HG02588 (cell line): ENCODE results near the gene DCN.

Experiments used
- ATAC-seq: cut with Tn5 transposase; IDR thresholded peaks from one replicate; pipeline ENCODE4 v1.9.1; 2021; ENCODE audit warnings: mild to moderate bottlenecking, moderate library complexity; ENCODE audit not compliant: unreplicated experiment

The DCN gene

DNA sequence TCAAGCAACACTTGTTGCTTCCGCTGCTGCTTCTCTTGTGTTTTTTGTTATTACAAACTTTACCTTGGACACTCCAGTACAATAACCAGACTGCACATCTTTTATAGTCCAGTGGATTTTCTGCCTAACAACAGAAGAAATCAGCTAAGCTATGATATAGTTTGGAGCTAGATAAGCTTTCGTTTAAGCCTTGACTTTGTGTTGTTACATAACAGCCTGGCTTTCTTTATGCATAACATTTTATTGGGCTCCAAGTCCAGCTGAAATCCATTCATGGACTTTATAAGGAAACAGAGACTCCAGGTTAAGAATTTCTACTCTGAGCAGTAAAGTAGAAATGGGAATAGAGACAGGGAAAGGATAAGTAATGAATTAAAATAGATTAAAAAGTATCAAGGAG lies 3.5 kb upstream of the DCN start:
- no peak for ATAC-seq

DNA sequence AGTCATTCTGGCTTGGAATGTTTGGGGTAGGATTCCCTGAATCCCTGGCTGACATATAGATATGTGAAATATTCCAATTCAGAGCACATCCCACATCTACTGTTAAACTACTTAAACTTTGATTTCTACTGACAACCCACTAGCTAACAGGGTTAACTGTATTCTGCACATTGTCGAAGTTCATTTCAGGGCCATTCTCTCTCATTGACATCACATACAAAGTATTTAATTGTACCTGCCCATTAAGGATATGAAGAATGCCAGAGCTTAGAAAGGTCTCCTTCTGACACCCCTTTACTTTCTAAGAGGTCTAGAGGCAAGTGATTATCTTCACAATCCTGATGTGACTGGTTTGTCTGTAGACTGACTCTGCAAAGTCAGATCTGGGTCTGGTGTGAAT lies 2.8 kb upstream of the DCN start:
- ATAC-seq, result no peak

DNA sequence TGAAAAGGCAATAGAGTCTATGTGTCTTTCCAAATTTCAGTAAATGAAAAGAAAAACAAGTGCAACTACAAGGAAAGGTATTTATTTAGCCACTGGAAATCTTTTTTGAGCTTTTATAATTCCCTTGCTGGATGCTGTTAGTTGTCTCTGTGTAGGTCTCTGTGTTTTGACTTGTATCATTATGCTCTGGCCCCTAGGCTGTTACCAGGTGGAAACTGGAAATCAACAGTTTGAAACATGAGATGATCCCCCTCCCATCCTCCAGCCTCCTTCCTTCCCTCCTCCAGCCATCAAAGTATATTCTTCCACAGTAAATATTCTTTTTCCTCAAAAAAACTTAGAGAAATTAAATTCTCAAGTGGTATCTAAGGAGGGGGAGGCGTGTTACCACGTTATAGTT lies 934 bp upstream of the DCN start:
- no peak for ATAC-seq

DNA sequence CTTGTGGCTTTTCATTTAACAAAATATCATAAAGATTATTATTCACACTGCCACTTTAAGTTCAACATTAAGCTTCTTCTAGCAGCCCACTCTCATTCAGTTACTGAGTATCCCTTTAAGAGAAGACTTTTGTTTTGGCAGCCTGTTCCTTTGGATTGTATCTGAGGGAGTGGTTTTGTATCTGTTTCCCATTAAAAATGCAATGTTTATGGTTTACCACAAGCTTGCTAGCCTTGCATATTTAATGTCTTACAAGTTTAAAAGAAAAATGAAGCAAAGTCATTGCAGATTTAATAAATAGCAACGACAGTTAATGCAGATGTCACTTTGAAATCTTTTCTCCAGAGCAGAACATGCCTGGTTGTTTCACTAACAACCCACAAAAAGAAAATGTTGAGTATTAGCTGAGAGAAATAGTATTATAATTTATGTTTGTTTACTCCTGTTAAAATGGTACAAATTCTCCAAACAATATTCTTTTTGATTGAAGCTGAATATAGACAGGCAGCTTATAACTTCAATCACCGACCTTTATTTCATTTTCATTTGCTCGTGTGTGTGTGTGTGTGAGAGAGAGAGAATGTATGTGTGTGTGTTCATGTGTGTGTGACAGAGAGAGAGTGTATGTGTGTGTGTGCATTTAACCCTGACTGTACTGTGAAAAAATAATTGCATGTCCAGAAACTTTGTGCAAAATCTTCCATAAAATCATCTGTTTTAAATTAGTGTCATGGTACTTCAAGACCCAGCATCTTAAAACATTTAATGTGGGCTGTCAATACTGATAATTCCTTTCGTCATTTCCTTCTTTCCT lies 1.8 kb downstream of the DCN start:
- ATAC-seq, result no peak

DNA sequence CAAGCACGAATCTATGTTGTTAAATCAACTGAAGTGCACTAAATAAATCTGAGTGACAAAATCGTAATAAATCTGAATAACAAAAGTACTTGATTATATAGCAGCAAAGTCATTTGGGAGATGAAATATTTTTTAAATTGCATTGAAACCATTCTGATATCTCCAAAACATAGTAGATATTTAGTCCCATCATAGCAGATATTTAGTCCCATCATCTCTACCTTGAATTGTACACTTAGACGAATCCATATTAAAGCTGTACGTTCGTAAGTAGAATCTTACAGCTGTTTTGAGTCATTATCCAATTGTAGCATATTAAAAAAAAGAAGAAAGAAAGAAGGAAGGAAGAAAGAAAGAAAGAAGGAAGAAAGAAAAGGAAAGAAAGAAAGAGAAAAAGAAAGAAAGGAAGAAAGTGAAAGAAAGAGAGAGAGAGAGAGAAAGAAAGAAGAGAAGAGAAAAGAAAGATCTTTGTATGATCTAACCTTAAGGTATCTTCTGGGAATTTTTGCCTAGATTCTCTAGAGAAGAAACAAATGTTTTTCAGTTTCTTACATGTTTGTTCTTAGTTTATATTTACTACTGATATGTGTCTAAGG lies 2.6 kb downstream of the DCN start:
- ATAC-seq, result no peak

DNA sequence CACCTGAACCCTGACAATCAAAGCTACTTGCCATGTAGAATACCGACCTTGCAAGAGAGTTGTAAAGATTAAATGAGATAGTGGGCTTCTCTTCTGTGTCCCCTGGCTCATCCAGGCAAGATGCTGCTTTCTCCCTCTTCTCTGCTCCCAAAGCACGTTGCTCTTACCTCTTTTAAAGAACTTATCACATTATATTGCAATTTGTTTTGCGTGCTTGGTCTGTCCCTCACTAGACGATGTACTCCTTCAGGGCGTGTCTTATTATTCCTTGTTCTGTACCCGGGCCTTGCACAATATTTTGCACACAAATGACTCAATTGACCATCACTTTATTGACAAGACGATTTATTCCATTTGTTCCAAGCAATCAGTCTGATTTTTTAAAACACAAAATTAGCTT lies 3.3 kb downstream of the DCN start:
- no peak for ATAC-seq

DNA sequence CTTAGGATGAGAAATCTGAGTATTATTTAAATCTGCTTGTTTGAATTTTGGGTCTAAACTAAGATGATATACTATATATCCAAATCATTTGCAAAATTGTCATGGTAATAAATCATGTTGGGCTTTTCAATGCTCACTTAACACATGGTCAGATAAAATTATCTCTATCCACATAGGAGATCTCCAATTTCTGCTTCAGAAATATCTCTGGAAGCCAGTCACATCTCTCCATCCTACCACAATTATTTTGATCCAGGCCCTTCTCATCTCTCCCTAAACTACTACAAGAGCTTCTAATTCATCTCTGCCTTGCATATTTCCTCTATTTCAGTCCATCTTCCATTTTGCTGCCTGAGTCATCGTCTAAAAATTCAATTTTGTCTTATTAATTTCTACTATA lies 3.8 kb downstream of the DCN start:
- ATAC-seq, result no peak

DNA sequence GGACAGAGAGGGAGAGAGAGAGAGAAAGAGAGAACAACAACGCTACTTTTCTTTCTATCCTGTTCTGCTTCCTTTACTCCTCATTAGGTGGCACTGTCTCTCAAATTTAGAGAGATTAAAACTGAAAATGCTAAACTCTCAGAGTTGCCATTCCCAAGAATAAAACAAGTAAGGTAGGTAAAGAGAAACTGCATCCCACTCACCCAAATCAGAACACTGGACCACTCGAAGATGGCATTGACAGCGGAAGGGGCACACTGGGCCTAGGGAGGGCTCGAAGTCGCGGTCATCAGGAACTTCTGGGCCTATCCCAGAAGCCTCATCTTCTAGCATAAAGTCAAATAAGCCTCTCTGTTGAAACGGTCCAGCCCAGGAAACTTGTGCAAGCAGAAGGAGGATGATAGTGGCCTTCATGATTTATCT lies 4.5 kb downstream of the DCN start:
- ATAC-seq, result no peak

DNA sequence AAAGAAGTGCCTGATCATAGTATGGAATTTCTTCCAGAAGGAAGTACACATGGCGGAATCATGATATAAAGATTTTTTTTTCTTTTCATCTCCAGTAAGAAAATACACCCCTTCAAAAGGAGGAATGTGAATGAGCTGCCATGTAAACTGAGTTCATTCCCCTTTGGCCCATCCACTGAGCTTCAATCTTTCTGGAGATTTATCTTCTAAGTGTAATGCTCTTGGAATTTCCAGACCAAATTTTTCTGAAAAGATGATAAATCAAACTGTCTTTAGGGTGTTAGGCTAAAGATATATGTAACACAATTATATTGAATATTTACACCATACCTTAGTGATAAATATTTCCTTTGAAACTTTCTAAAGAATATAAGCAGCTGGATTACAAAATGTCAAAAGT lies 5.2 kb downstream of the DCN start:
- no peak for ATAC-seq

DNA sequence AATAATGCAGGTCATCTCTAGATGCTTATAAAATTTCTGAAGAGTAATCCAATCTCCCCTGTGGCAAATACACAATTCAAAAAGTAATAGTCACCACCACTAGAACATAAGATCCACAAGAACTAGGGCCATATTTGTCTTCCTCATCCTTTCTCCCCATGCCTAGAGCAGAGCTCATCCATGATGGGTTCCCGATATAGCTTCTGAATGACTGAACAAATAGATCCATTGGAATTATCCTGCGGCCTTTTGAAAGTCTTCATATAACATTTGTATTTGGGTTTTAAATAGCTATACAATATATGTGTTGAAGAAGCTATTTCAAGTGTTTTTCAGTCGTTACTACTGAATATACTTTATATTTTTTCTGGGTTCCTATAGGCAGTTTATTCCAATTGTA lies 5.7 kb downstream of the DCN start:
- ATAC-seq, result no peak

DNA sequence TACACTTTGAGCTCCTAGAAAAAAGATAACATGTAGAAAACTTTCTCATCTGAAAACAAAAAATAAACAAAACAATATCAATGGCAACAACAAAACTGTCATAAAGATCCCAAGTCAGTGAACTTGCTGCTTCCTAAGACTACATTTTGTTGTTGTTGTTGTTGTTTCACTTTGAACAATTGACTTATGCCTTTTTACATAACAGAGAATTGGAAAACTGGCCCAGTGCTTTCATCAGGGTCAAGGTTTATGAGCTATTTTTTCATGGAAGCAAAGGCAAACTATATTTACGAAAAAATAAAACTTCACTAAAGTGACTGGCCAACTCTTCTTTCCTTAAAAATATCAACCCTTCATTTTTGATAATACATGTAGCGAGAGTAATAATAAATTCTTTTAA lies 6.3 kb downstream of the DCN start:
- ATAC-seq, result no peak

DNA sequence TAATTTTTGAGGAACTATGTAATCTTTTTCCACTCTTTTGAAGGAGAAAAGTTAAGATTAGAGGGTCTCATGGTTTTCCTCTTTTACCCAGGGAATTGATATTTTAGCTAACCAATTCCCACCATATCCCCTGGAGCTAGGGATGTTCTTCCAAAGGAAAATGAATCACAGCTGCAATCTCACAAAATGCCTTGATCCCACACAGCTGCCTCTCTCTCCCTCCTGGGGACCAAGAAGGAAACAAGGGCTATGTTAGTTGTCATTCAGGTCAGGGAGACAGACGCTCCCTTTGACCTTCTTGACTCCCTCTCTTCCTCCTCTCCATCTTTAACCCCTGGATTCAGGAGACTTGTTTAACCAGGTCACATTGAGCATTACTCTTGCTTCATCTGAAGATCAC lies 9.5 kb downstream of the DCN start:
- ATAC-seq, result no peak

DNA sequence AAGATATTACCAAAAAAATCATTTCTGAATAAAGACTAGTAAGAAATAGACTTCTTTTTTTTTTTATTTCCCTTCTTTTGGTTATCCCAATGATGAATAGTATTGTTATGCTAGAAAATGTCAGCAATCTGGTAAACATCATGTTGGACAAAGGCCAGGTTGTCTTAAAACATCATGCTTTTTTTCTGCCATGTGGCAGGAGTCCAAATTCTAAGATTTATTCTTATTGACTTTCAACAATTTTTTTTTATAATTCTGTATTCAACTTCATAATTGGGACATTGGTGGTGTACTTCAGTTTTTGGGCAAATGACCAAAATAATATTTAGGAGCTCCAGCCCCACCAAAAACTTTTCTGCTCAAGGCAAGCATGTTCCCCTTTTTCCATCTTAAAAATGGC lies 10.5 kb downstream of the DCN start:
- ATAC-seq, result no peak

DNA sequence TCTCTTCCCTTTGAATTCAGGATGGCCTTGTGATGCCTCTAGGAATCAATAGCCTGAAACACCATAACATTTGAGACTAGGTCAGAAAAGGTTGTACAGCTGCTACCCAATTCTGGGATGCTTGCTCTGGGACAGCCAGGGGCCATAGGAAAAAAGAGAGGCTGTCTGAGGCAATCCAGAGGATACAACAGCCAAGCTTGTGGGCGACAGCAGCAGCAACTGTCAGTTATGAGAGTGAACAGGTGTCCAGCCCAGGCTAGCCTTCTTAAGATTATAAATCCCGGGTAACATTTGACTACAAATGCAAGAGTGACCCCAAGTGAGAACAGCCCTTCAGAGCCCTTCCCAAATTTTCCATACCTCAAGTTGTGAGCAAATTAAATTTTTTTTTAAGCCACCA lies 11.1 kb downstream of the DCN start:
- ATAC-seq, result no peak

DNA sequence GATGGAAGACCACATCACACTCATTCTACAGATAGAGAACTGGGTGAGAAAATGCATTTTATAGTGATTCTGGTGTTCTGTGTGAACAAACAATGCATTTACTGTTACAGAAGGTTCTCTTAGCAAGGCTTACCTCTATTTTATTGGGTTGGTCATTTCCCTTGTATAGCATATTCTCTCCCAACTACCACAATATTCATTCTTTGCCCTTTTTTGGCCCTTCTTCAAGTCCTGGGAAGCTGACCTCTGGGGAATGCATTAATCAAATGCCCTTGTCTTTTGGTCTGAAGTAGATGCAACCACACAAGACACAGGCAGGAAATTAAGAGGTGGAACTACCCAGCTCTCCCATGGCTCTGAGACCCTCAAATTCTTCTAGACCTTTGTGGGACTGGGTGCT lies 19.5 kb downstream of the DCN start:
- ATAC-seq, result no peak

DNA sequence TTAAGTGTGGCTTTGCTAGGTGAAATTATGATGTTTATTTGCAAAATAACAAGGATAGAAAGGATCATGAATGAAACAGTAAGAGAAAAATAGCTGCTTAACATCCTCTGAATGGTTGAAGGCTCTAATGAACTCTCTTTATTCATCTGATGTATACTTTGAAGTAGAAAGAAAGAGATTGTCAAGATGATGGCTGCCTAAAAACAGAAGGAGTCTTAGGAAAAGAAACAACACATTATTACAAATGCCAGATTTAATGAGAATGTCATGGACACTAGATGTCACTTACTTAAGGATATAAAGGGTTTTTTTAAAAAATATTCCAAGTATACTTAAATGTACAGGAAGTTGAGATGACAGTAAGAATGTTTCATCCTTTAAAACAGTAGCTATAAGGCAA lies 21.6 kb downstream of the DCN start:
- no peak for ATAC-seq

DNA sequence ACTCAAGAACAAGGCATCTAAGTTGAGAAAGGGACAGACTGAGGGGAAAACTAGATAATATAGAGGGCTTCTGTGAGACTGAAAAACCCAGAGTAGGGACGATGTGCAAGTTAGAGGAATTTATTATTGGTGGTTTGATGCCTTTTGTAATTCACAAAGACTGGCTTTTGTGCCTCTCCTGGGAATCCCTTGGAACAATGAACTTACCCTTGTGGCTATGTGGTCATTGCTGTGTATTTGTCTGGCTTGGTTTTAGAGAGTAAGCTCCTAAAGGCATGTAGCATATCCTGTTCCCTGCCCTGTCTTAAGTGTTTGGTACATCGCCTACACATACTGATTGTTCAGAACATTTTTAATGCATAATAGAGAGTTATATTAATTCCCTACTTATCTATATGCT lies 26.6 kb downstream of the DCN start:
- no peak for ATAC-seq

DNA sequence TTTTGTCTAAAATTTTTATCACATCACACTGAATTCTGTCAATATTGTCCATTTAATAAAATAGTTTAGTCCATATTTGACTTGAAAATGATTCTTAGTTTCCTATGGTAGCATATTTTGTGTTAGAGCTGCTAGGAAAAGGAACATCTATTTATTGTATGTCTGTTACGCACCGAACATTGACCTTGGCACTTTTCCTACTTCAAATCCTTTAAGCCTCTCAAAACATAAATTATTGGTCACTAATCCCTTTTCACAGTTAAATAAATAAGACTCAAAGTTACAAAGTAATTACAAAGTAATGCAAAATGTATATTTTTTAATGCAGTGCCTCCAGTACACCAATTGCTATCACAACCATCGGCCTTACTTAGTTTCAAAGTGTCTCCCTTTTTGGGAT lies 28.5 kb downstream of the DCN start:
- no peak for ATAC-seq

DNA sequence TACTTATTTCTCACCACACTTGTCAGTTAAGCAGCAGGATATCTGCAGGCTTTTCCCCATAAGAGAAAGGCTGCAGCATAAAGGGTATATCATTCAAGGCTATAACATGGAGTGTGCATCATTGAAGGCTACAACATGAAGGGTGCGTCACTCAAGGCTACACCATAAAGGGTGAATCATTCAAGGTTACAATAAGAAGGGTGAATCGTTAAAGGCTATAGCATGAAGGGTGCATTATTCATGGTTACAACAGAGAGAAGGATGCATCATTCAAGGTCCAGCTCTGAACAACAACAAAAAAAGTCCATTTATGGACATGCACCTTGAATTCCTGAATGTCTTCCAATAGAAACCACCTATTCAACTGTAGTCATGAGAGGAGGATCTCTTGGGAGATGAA lies 38.6 kb downstream of the DCN start:
- no peak for ATAC-seq

DNA sequence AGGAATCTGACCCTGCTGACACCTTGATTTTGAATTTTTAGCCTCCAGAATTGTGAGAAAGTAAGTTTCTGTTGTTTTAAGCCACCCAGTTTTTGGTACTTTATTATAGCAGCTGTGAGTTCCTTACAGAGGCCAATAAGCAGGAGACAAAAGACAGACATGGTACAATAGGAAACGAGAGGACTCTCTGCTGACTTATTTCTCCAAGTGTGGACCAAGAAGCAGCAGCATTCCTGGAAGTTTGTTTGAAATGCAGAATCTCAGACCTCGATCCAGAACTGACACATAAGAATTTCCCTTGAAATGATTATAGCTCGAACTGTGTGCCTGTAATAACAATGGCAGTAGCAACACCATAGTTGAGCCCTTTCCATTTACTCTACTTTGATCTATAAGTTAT lies 39.4 kb downstream of the DCN start:
- no peak for ATAC-seq

DNA sequence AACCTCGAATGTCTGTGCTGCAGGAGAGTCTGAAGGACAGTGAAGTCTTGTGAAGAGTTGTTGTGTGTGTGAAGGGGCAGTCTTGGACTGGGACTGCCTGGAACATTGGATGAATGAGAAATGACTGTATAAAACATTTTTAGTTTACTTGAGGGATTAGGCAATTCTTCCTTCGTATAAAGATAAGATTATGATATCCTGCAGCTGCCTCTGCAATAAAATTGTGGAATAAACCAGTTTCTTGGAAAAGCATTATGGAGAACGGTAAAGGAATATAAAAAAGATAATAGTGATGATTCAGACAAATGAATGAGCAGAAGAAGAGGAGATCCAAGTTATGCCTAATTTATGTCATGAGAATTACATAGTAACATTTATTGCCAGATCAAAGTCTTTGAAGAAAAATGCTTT lies 40.4 kb downstream of the DCN start:
- ATAC-seq, result no peak

DNA sequence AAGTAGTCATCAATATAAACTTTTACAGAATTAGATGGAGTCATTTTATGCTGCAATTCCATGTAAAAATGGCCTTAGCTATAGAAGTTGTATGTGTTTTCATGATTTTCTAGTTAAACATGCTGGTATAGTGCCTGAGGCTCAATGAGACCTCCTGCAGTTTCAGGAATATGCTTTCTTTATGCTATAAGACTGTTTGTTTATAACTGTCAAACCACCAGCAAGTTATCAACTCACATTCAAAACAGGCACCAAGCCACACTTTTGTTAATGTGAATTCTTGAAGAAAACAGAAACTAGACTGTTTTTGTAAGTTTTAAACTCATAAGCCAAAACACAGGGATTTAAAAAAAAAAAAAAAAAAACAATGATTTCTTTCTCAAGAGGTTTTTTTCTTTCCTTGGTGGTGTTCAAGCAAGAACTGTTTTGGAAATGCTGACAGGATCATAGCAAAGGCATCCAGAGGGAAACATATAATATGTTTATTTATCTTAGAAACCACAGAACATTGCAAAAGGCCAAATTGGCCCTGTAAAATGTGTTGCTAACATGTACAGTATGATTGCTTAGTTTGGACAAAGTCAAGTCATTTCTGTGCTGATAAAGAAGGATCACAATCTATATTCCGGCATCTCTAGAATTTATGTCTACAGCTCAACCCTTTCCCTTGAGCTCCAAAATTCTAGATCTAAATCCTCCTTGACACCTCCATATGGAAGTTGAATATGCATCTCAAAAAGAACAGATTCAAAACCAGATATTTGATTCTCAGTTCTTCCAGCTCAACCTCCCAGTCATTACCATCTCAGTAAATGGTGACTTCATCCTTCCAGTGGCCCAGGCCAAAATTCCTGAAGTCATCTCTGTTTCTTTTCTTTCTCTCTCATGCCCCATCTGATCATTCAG lies 42.3 kb downstream of the DCN start:
- no peak for ATAC-seq
